ENCODE results near the gene KLF18.
"Not testable (repeated sequence)": the region's sequence is repeated elsewhere in the genome, so short reads cannot be mapped to it uniquely, and the experiment has no call there.

Gene KLF18

DNA sequence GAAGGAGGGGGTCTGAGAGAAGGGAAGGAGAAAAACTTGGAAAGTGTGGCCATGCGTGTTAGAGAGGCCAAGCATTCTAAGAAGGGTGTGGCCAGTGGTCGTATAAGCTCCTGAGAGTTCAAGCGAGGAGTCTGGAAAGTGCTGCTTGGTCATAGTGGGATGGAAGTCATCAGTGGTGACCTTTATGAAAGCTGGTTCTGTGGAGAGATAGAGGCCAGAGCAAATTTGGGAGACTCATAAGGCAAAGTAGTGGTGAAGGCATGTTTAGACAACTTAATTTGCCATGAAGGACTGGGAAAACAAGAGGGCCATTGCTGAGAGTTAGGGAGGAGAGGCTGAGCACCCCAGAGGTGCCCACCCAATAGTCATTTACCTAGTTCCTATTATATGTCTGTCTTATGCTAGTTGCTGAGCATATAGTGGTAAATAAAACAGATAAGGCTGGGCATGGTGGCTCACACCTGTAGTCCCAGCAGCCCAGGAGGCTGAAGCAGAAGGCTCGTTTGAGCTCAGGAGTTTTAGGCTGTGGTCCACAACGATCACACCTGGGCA, 21.0 kb downstream of the KLF18 start:
- FAIRE-seq (no peak), DNase-seq (ENCODE audit: insufficient read length, low spot score) (no peak)
- no peak for TF ChIP-seq CTCF (IDR thresholded peaks at IDR 0.05; ENCODE audit: insufficient read depth, missing control alignments)

GRCh38 chr1:44119525-44119924, 21.9 kb downstream of the KLF18 start:
- FAIRE-seq (no peak), DNase-seq (ENCODE audit: insufficient read length, low spot score) (no peak)
- TF ChIP-seq CTCF (IDR thresholded peaks at IDR 0.05; ENCODE audit: insufficient read depth, missing control alignments): no peak

- FAIRE-seq: no peak
Measured at GRCh38 chr1:44118682-44119081, 22.7 kb downstream of the KLF18 start, which contains the start of gene KLF17. Gene KLF17 (plus strand): TSS chr1:44118821. CDS start chr1:44118908, 87 bp downstream.

GRCh38 chr1:44117272-44117671, 24.2 kb downstream of the KLF18 start:
- not testable (repeated sequence) for DNase-seq (ENCODE audit: insufficient read length, low spot score); FAIRE-seq

More at GRCh38 chr1:44118682-44119081, 22.7 kb downstream of the KLF18 start, which contains the start of gene KLF17:
- TF ChIP-seq CTCF (IDR thresholded peaks at IDR 0.05; ENCODE audit: insufficient read depth, missing control alignments): no peak
- no peak for DNase-seq (ENCODE audit: insufficient read length, low spot score)

DNA sequence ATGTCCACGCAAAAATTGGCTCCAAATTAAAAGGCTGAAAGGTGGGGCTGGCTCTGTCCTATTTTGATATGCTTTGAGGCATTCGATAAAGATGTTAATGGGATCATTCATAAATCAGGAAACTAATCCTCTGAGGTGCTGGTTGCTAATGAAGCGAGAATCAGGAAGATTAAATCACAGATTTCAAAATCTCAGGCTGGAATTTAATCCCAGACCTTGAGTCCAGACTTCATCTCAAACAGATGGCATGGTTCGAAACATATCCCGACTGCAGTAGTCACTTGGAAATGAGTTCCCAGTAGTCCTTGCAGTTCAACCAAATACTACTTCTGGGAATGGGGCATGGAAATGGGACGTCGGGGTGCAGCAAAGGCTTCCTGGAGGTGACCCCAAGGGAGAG, 27.3 kb downstream of the KLF18 start:
- no peak for TF ChIP-seq CTCF (IDR thresholded peaks at IDR 0.05; ENCODE audit: insufficient read depth, missing control alignments)
- FAIRE-seq (peak; percentile 94), DNase-seq (ENCODE audit: insufficient read length, low spot score) (peak; percentile 74)

- DNase-seq (ENCODE audit: insufficient read length, low spot score) (no peak), FAIRE-seq (no peak)
- TF ChIP-seq CTCF (IDR thresholded peaks at IDR 0.05; ENCODE audit: insufficient read depth, missing control alignments): no peak
Measured at GRCh38 chr1:44113095-44113609, 28.3 kb downstream of the KLF18 start.

DNA sequence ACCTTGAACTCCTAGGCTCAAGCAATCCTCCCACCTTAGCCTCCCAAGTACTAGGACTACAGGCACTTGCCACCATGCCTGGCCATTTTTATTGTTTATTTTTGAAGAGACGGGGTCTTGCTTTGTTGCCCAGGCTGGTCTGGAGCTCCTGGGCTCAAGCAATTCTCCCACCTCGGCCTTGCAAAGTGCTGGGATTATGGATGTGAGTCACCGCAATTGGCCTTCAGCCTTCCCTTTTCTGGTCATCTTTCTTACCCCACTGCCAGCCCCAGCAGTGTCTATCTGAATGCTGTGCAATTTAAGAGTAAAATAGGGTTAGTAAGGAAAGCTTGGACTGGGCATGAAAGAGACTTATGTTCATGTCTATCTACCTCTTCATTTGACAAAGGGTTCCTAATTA, 28.9 kb downstream of the KLF18 start:
- FAIRE-seq: no peak
- TF ChIP-seq CTCF (IDR thresholded peaks at IDR 0.05; ENCODE audit: insufficient read depth, missing control alignments): no peak
- DNase-seq (ENCODE audit: insufficient read length, low spot score): no peak

Measured in D721Med (cell line).